Testis (tissue), 2 donors: Measurements from ENCODE around the gene SP7.

Experiments
- POLR2A ChIP-seq: fragments of 450-650 bp; IDR thresholded peaks from one replicate; pipeline ENCODE4 v1.6.1; 2017; ENCODE audit warnings: antibody characterized with exemption, mild to moderate bottlenecking, moderate library complexity
- TF ChIP-seq, protein P1 (sequence below), 3 experiments: fragments of 450-650 bp in 2 of 3; fragments of 200-600 bp in 1 of 3; sonication (generic) in 1 of 3; IDR thresholded peaks; one replicate each; pipeline ENCODE4 v1.5.1; 2016 to 2019; ENCODE audit warnings: antibody characterized with exemption in 3 of 3, mild to moderate bottlenecking in 2 of 3, moderate library complexity in 1 of 3

DNA sequence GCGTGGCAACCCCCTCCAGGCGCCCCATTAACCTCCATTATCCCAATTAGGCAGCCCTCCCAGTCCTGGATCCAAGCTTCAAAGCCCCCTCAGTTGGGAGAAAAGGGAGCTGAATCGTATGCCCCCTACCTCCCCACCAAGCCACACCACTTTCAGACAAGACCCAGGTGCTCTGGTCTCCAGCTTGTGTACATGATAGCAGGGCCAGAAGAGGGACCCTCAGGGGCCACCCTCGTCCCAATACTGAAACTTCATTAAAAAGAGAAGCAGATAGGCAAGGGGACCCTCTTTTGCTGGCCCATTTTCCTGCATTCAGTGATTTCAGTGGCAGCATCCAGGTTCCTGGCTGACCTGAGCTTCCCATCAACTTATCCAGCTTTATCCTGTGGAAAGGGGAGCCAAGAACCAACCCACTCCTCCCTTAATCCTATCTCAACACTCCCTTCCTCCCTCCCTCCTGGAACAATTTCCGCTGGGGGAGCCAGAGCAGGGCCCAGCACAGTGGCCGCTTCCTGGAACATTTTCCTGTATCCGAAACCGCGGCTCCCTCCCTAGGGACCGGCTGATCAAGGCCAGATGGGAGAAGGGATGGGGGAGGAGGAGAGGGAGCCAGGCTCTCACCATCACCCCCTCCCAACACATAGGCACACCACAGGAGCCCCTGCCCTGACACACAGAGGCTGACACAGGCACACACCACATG, 9.5 kb upstream of the SP7 start:
- TF ChIP-seq, protein P1, sequence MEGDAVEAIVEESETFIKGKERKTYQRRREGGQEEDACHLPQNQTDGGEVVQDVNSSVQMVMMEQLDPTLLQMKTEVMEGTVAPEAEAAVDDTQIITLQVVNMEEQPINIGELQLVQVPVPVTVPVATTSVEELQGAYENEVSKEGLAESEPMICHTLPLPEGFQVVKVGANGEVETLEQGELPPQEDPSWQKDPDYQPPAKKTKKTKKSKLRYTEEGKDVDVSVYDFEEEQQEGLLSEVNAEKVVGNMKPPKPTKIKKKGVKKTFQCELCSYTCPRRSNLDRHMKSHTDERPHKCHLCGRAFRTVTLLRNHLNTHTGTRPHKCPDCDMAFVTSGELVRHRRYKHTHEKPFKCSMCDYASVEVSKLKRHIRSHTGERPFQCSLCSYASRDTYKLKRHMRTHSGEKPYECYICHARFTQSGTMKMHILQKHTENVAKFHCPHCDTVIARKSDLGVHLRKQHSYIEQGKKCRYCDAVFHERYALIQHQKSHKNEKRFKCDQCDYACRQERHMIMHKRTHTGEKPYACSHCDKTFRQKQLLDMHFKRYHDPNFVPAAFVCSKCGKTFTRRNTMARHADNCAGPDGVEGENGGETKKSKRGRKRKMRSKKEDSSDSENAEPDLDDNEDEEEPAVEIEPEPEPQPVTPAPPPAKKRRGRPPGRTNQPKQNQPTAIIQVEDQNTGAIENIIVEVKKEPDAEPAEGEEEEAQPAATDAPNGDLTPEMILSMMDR (IDR thresholded peaks at IDR 0.05) = no peak
- TF ChIP-seq POLR2A = no peak
